HepG2 (cell line): Measurements from ENCODE around the gene PEMT. TPM values are rescaled to one million over a fixed set of nuclear protein-coding genes. Genes with fewer than 3 reads are reported as not detected.

Source experiments
- CEBPG ChIP-seq: IDR thresholded peaks from 2 replicates; pipeline ENCODE4 v1.6.1; 2016
- FOXP1 ChIP-seq, 2 experiments: fragments of 450-650 bp in 1 of 2; IDR thresholded peaks; 2 replicates each; pipeline ENCODE4 v1.6.1; 2017 to 2018; ENCODE audit warnings: antibody characterized with exemption in 1 of 2
- HDAC1 ChIP-seq: sonication (generic); formaldehyde crosslinking; IDR thresholded peaks from 2 replicates; pipeline ENCODE4 v1.5.1; 2020; ENCODE audit warnings: mild to moderate bottlenecking, missing genetic modification reagents
- NFATC3 ChIP-seq: sonication (generic); formaldehyde crosslinking; IDR thresholded peaks from 2 replicates; pipeline ENCODE4 v1.5.1; 2020; ENCODE audit warnings: mild to moderate bottlenecking, missing genetic modification reagents
- SMARCE1 ChIP-seq: fragments of 450-650 bp; IDR thresholded peaks from 2 replicates; pipeline ENCODE4 v1.6.1; 2017; ENCODE audit warnings: borderline replicate concordance
- STAG1 ChIP-seq: sonication (generic); formaldehyde crosslinking; IDR thresholded peaks from 2 replicates; pipeline ENCODE4 v1.4.0; 2020; ENCODE audit warnings: missing genetic modification reagents
- TAF1 ChIP-seq: sonication (generic); formaldehyde crosslinking; IDR thresholded peaks from 2 replicates; pipeline ENCODE4 v1.4.0; 2020; ENCODE audit warnings: missing genetic modification reagents
- TBL1XR1 ChIP-seq: fragments of 150-350 bp; IDR thresholded peaks from 2 replicates; pipeline ENCODE4 v1.6.1; 2014; ENCODE audit warnings: borderline replicate concordance, low read length; ENCODE audit not compliant: partially characterized antibody
- TBX3 ChIP-seq: fragments of 450-650 bp; IDR thresholded peaks from 2 replicates; pipeline ENCODE4 v1.6.1; 2017; ENCODE audit warnings: antibody characterized with exemption, mild to moderate bottlenecking, inconsistent platforms, borderline replicate concordance
- WIZ ChIP-seq: sonication (generic); formaldehyde crosslinking; IDR thresholded peaks from 2 replicates; pipeline ENCODE4 v1.5.1; 2020; ENCODE audit warnings: mild to moderate bottlenecking, missing genetic modification reagents
- ZNF543 ChIP-seq: sonication (generic); formaldehyde crosslinking; IDR thresholded peaks from 2 replicates; pipeline ENCODE4 v1.4.0; 2020; ENCODE audit warnings: mild to moderate bottlenecking, missing genetic modification reagents
- ZNF569 ChIP-seq: sonication (generic); formaldehyde crosslinking; IDR thresholded peaks from 2 replicates; pipeline ENCODE4 v1.5.0; 2020; ENCODE audit warnings: mild to moderate bottlenecking, missing genetic modification reagents, moderate library complexity, borderline replicate concordance
- ZNF607 ChIP-seq: sonication (generic); formaldehyde crosslinking; IDR thresholded peaks from 2 replicates; pipeline ENCODE4 v1.5.1; 2020; ENCODE audit warnings: missing genetic modification reagents, mild to moderate bottlenecking, borderline replicate concordance
- ZNF614 ChIP-seq: IDR thresholded peaks from 2 replicates; pipeline ENCODE4 v1.6.1; 2018; ENCODE audit warnings: missing biosample characterization, missing genetic modification reagents, inconsistent platforms, borderline replicate concordance
- ZNF713 ChIP-seq: sonication (generic); formaldehyde crosslinking; IDR thresholded peaks from 2 replicates; pipeline ENCODE4 v1.4.0; 2020; ENCODE audit warnings: mild to moderate bottlenecking, missing genetic modification reagents
- ZNF746 ChIP-seq: sonication (generic); formaldehyde crosslinking; IDR thresholded peaks from 2 replicates; pipeline ENCODE4 v1.8.0; 2022; ENCODE audit warnings: mild to moderate bottlenecking, missing genetic modification reagents
- ZNF775 ChIP-seq: sonication (generic); formaldehyde crosslinking; IDR thresholded peaks from 2 replicates; pipeline ENCODE4 v1.4.0; 2020; ENCODE audit warnings: missing genetic modification reagents, mild to moderate bottlenecking, moderate library complexity, borderline replicate concordance
- ZNF792 ChIP-seq: IDR thresholded peaks from 2 replicates; pipeline ENCODE4 v1.6.1; 2016
- polyA plus RNA-seq, 8 experiments: library from polyadenylated mRNA; depleted of rRNA in 3 of 8; stranded (reverse) in 7 of 8; unstranded in 1 of 8; fragments of >200 nt; fragmentation: Illumina TruSeq in 4 of 8; extraction: Trizol in 4 of 8; gene quantifications; 2 replicates each; pipeline versions ENCODE4 v1.2.1 to v1.2.3, GENCODE V29; 2011 to 2016; ENCODE audit warnings: low read depth in 4 of 8, missing spikeins in 1 of 8, mixed read lengths in 1 of 8; ENCODE audit not compliant: insufficient read depth in 1 of 8
- total RNA-seq, 5 experiments: library from RNA; depleted of rRNA; stranded (reverse); fragments of >200 nt; fragmentation: Illumina TruSeq; extraction: Trizol; gene quantifications; 2 replicates each; pipeline ENCODE4 v1.2.3, GENCODE V29; 2016; ENCODE audit warnings: low read depth in 1 of 5
- TF ChIP-seq, protein P1 (sequence below): sonication (generic); formaldehyde crosslinking; IDR thresholded peaks from 2 replicates; pipeline ENCODE4 v1.8.0; 2022; ENCODE audit warnings: missing genetic modification reagents, mild to moderate bottlenecking, borderline replicate concordance
- TF ChIP-seq, protein P2 (sequence below): sonication (generic); formaldehyde crosslinking; conservative IDR thresholded peaks from 2 replicates; pipeline ENCODE4 v1.4.0; 2020; ENCODE audit warnings: missing genetic modification reagents
- TF ChIP-seq, protein P3 (sequence below): sonication (generic); formaldehyde crosslinking; IDR thresholded peaks from 2 replicates; pipeline ENCODE4 v1.8.0; 2023; ENCODE audit warnings: mild to moderate bottlenecking, missing genetic modification reagents
- TF ChIP-seq, protein P4 (sequence below): sonication (generic); formaldehyde crosslinking; IDR thresholded peaks from 2 replicates; pipeline ENCODE4 v1.5.0; 2020; ENCODE audit warnings: missing genetic modification reagents
- TF ChIP-seq, protein P5 (sequence below): sonication (generic); formaldehyde crosslinking; IDR thresholded peaks from 2 replicates; pipeline ENCODE4 v1.4.0; 2020; ENCODE audit warnings: mild to moderate bottlenecking, missing genetic modification reagents
- TF ChIP-seq, protein P6 (sequence below), 2 experiments: IDR thresholded peaks; 2 replicates each; pipeline ENCODE4 v1.6.1; 2011 to 2012; ENCODE audit warnings: low read length in 2 of 2, borderline replicate concordance in 1 of 2, low read depth in 1 of 2, mild to moderate bottlenecking in 1 of 2, moderate library complexity in 1 of 2

Gene PEMT
- total and polyA plus RNA-seq, 2 of the 13 experiments (the other 11 are each of a cell fraction or from before 2014, with no cell fraction given): 31.7 to 43.6 TPM

DNA sequence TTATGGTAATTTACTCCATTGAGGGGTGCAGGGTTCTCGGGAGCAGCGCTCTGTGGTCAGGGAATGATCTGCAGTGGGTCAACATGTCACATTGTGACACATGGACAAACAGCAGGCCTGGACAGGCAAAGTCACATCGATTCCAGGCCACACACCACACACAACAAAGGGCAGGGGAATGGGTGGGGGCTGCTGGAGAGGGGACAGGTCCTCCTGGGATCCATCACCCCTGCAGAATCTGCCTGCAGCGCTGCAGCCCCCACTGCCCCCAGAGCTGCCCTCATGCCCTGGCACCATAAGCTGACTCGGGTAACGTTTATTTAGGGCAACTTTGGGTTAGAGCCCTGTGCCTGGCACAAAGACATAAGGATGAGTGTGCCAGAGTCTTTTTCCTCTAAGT, 9.1 kb downstream of the PEMT start (continued):
- TF ChIP-seq, protein P1, sequence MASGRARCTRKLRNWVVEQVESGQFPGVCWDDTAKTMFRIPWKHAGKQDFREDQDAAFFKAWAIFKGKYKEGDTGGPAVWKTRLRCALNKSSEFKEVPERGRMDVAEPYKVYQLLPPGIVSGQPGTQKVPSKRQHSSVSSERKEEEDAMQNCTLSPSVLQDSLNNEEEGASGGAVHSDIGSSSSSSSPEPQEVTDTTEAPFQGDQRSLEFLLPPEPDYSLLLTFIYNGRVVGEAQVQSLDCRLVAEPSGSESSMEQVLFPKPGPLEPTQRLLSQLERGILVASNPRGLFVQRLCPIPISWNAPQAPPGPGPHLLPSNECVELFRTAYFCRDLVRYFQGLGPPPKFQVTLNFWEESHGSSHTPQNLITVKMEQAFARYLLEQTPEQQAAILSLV (CRISPR knock-in tag): no peak
- TF ChIP-seq, protein P2, sequence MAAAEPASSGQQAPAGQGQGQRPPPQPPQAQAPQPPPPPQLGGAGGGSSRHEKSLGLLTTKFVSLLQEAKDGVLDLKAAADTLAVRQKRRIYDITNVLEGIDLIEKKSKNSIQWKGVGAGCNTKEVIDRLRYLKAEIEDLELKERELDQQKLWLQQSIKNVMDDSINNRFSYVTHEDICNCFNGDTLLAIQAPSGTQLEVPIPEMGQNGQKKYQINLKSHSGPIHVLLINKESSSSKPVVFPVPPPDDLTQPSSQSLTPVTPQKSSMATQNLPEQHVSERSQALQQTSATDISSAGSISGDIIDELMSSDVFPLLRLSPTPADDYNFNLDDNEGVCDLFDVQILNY (CRISPR knock-in tag): no peak
- TF ChIP-seq HDAC1 (CRISPR knock-in tag) (peak; percentile 44; the same call in 1 of the 2 replicates), SMARCE1 (no peak), ZNF543 (CRISPR knock-in tag) (0 out of 2 replicates have a peak, but pooled peaks have one; percentile 51), ZNF746 (CRISPR knock-in tag) (no peak), TBX3 (no peak), ZNF607 (CRISPR knock-in tag) (no peak), WIZ (CRISPR knock-in tag) (no peak), ZNF569 (no peak), ZNF792 (CRISPR knock-in tag) (no peak; the same call in 1 of the 2 replicates), ZNF775 (CRISPR knock-in tag) (no peak), CEBPG (no peak), NFATC3 (CRISPR knock-in tag) (no peak), TBL1XR1 (no peak), TAF1 (CRISPR knock-in tag) (no peak), STAG1 (CRISPR knock-in tag) (no peak), ZNF614 (CRISPR knock-in tag) (no peak), ZNF713 (CRISPR knock-in tag) (no peak), FOXP1 (IDR thresholded peaks at IDR 0.05) (no peak), FOXP1 (CRISPR knock-in tag; IDR thresholded peaks at IDR 0.05) (peak; percentile 38; the same call in 1 of the 2 replicates)
- TF ChIP-seq, protein P3, sequence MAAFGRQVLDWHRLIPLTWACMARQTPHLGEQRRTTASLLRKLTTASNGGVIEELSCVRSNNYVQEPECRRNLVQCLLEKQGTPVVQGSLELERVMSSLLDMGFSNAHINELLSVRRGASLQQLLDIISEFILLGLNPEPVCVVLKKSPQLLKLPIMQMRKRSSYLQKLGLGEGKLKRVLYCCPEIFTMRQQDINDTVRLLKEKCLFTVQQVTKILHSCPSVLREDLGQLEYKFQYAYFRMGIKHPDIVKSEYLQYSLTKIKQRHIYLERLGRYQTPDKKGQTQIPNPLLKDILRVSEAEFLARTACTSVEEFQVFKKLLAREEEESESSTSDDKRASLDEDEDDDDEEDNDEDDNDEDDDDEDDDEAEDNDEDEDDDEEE (CRISPR knock-in tag): no peak
- TF ChIP-seq, protein P4, sequence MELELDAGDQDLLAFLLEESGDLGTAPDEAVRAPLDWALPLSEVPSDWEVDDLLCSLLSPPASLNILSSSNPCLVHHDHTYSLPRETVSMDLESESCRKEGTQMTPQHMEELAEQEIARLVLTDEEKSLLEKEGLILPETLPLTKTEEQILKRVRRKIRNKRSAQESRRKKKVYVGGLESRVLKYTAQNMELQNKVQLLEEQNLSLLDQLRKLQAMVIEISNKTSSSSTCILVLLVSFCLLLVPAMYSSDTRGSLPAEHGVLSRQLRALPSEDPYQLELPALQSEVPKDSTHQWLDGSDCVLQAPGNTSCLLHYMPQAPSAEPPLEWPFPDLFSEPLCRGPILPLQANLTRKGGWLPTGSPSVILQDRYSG (CRISPR knock-in tag): no peak
- TF ChIP-seq, protein P5, sequence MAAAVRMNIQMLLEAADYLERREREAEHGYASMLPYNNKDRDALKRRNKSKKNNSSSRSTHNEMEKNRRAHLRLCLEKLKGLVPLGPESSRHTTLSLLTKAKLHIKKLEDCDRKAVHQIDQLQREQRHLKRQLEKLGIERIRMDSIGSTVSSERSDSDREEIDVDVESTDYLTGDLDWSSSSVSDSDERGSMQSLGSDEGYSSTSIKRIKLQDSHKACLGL (CRISPR knock-in tag): no peak
- TF ChIP-seq, protein P6, sequence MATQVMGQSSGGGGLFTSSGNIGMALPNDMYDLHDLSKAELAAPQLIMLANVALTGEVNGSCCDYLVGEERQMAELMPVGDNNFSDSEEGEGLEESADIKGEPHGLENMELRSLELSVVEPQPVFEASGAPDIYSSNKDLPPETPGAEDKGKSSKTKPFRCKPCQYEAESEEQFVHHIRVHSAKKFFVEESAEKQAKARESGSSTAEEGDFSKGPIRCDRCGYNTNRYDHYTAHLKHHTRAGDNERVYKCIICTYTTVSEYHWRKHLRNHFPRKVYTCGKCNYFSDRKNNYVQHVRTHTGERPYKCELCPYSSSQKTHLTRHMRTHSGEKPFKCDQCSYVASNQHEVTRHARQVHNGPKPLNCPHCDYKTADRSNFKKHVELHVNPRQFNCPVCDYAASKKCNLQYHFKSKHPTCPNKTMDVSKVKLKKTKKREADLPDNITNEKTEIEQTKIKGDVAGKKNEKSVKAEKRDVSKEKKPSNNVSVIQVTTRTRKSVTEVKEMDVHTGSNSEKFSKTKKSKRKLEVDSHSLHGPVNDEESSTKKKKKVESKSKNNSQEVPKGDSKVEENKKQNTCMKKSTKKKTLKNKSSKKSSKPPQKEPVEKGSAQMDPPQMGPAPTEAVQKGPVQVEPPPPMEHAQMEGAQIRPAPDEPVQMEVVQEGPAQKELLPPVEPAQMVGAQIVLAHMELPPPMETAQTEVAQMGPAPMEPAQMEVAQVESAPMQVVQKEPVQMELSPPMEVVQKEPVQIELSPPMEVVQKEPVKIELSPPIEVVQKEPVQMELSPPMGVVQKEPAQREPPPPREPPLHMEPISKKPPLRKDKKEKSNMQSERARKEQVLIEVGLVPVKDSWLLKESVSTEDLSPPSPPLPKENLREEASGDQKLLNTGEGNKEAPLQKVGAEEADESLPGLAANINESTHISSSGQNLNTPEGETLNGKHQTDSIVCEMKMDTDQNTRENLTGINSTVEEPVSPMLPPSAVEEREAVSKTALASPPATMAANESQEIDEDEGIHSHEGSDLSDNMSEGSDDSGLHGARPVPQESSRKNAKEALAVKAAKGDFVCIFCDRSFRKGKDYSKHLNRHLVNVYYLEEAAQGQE (IDR thresholded peaks at IDR 0.05; ENCODE audit: borderline replicate concordance in 1 of 2, low read depth in 1 of 2, low read length in 2 of 2): no peak
